Spleen (tissue), 11 donors: ENCODE results near the gene NF2. TPM values are rescaled to one million over a fixed set of nuclear protein-coding genes. Genes with fewer than 3 reads are reported as not detected.

Experiments
- DNase-seq: peaks from one replicate; pipeline ENCODE4 v3.0.0-alpha.2; 2020
- H3K27ac ChIP-seq, 8 donors: fragments of 200-600 bp; sonication (generic) in 7 of 8; 1 replicate in 4 of 8; 2 replicates in 4 of 8; pipeline versions ENCODE4 v1.5.0 to v1.8.0; 2016 to 2021; ENCODE audit warnings: inconsistent platforms in 4 of 8, mild to moderate bottlenecking in 4 of 8, moderate library complexity in 1 of 8
- H3K27me3 ChIP-seq, 7 donors: fragments of 200-600 bp; sonication (generic) in 6 of 7; replicated peaks in 1 of 7; 1 replicate in 4 of 7; 2 replicates in 3 of 7; pipeline versions ENCODE4 v1.5.0 to v1.8.0; 2016 to 2021; ENCODE audit warnings: inconsistent platforms in 3 of 7, mild to moderate bottlenecking in 1 of 7
- H3K36me3 ChIP-seq, 6 donors: fragments of 200-600 bp; sonication (generic) in 5 of 6; 1 replicate in 4 of 6; 2 replicates in 2 of 6; pipeline versions ENCODE4 v1.5.0 to v1.8.0; 2016 to 2021; ENCODE audit warnings: inconsistent platforms in 2 of 6
- H3K4me1 ChIP-seq, 6 donors: fragments of 200-600 bp; sonication (generic) in 5 of 6; 1 replicate in 3 of 6; 2 replicates in 3 of 6; pipeline versions ENCODE4 v1.5.0 to v1.8.0; 2016 to 2021; ENCODE audit warnings: inconsistent platforms in 3 of 6
- H3K4me3 ChIP-seq, 8 donors: fragments of 200-600 bp; sonication (generic) in 7 of 8; 1 replicate in 4 of 8; 2 replicates in 4 of 8; pipeline versions ENCODE4 v1.5.0 to v1.8.0; 2016 to 2021; ENCODE audit warnings: inconsistent platforms in 4 of 8, mild to moderate bottlenecking in 4 of 8, moderate library complexity in 2 of 8
- H3K9me3 ChIP-seq, 8 donors: fragments of 200-600 bp; sonication (generic) in 7 of 8; 1 replicate in 4 of 8; 2 replicates in 4 of 8; pipeline versions ENCODE4 v1.5.0 to v1.8.0; 2016 to 2021; ENCODE audit warnings: inconsistent platforms in 4 of 8
- CTCF ChIP-seq, 11 experiments: fragments of 200-600 bp in 7 of 11; fragments of 450-650 bp in 4 of 11; sonication (generic) in 4 of 11; IDR thresholded peaks in 8 of 11; conservative IDR thresholded peaks in 3 of 11; 1 replicate in 7 of 11; 2 replicates in 4 of 11; pipeline versions ENCODE4 v1.4.0 to v1.8.0; 2016 to 2021; ENCODE audit warnings: antibody characterized with exemption in 11 of 11, inconsistent platforms in 4 of 11, mild to moderate bottlenecking in 1 of 11
- POLR2A ChIP-seq, 3 donors: fragments of 450-650 bp; IDR thresholded peaks; one replicate each; pipeline ENCODE4 v1.5.1; 2017; ENCODE audit warnings: antibody characterized with exemption in 3 of 3, mild to moderate bottlenecking in 1 of 3
- POLR2AphosphoS5 ChIP-seq, 3 donors: sonication (generic); formaldehyde crosslinking; IDR thresholded peaks; one replicate each; pipeline ENCODE4 v1.5.1; 2017; ENCODE audit warnings: antibody characterized with exemption in 3 of 3
- WGBS, 5 donors: extraction: QIAGEN DNeasy Blood & Tissue Kit in 3 of 5; methylation state at CpG; one replicate each; pipeline versions ENCODE4 v1.1.5 to v1.1.7; 2013 to 2018; 5-methylcytosine and 5-hydroxymethylcytosine counted together
- intact Hi-C: fragments of 100-400 bp; cut with DNase I; formaldehyde crosslinking; loops from one replicate; pipeline ENCODE4 v1.15.0; 2023; ENCODE audit warnings: low total_unique reads
- polyA plus RNA-seq, 3 donors: library from polyadenylated mRNA; stranded (reverse); fragments of 200-250 nt; gene quantifications; one replicate each; pipeline ENCODE4 v1.2.1, GENCODE V29; 2013
- total RNA-seq, 7 donors: library from RNA; depleted of rRNA in 3 of 7; stranded (reverse); fragments of >200 nt in 3 of 7; fragmentation: NEBNext Ultra II Directional in 4 of 7; extraction: Animal tissue kit (Norgen Biotek cat#: 25700) in 4 of 7; gene quantifications; one replicate each; pipeline versions ENCODE4 v1.1.0 to v1.2.1, GENCODE V29; 2016 to 2021
- donor health status: healthy with polysubstance abuse.
- donor health status: DM: no; HTN: no; CAD: no; lungs with moderate emphysema.
- donor health status: DM: no; HTN: no; CAD: no.
- donor health status: Bipolar disorder and iron deficiency.
- donor health status: healthy.
- donor health status: DM: no; HTN: no; CAD: no.
- donor health status: DM: yes; HTN: yes; CAD: no.

NF2 gene
- total and polyA plus RNA-seq, 10 donors, result 3.9 to 42.9 (median 31.4) TPM

- no peak for DNase-seq
- TF ChIP-seq POLR2A (IDR thresholded peaks at IDR 0.05), result no peak
- TF ChIP-seq CTCF (IDR thresholded peaks at IDR 0.05 in 8 of 11, conservative IDR thresholded peaks at IDR 0.05 in 3 of 11), result no peak
- no peak for TF ChIP-seq POLR2AphosphoS5 (IDR thresholded peaks at IDR 0.05)
- 81 to 88% (median 85%) methylated on average over 7 of the region's 7 CpGs for WGBS, 5 donors
- Histone ChIP-seq H3K27ac (no peak overlapping the region), H3K36me3 (peaks cover 0 to 71% (median 14%) of the 10 kb centered on the region in 6 donors), H3K4me3 (no peak overlapping the region), H3K9me3 (no peaks in the 10 kb centered on the region), H3K27me3 (no peaks in the 10 kb centered on the region), H3K4me1 (peaks cover 0 to 25% (median 7%) of the 10 kb centered on the region in 6 donors)
- intact Hi-C loops, result no loop called here
Measured at GRCh38 chr22:29654882-29655281, 51.4 kb downstream of the NF2 start.

GRCh38 chr22:29658176-29658575, 54.7 kb downstream of the NF2 start:
- Histone ChIP-seq H3K27ac (no peak overlapping the region), H3K4me3 (no peak overlapping the region), H3K4me1 (peaks cover 0 to 25% (median 7%) of the 10 kb centered on the region in 6 donors), H3K9me3 (no peaks in the 10 kb centered on the region), H3K36me3 (peaks cover 0 to 98% (median 40%) of the 10 kb centered on the region in 6 donors), H3K27me3 (no peaks in the 10 kb centered on the region)
- WGBS, 5 donors, result 33 to 53% (median 49%) methylated on average over 4 of the region's 4 CpGs
- intact Hi-C loops, result no loop called here
- TF ChIP-seq POLR2AphosphoS5 (IDR thresholded peaks at IDR 0.05), result no peak
- TF ChIP-seq POLR2A (IDR thresholded peaks at IDR 0.05), result no peak
- TF ChIP-seq CTCF (IDR thresholded peaks at IDR 0.05 in 8 of 11, conservative IDR thresholded peaks at IDR 0.05 in 3 of 11), result no peak
- DNase-seq, result no peak

- WGBS, 5 donors, result 76 to 93% (median 83%) methylated on average over 11 of the region's 11 CpGs
- intact Hi-C loops, result no loop called here
- H3K27ac ChIP-seq, result no peak overlapping the region
- TF ChIP-seq POLR2A (IDR thresholded peaks at IDR 0.05), result no peak
- no peak for TF ChIP-seq POLR2AphosphoS5 (IDR thresholded peaks at IDR 0.05)
- TF ChIP-seq CTCF (IDR thresholded peaks at IDR 0.05 in 8 of 11, conservative IDR thresholded peaks at IDR 0.05 in 3 of 11), result no peak
- H3K9me3 ChIP-seq, result no peaks in the 10 kb centered on the region
- H3K27me3 ChIP-seq, result no peaks in the 10 kb centered on the region
- peaks cover 0 to 25% (median 7%) of the 10 kb centered on the region in 6 donors for H3K4me1 ChIP-seq
- no peak for DNase-seq
- H3K4me3 ChIP-seq, result no peak overlapping the region
- peaks cover 0 to 100% (median 55%) of the 10 kb centered on the region in 6 donors for H3K36me3 ChIP-seq
Measured at GRCh38 chr22:29660021-29660420, 56.6 kb downstream of the NF2 start.

- Histone ChIP-seq H3K4me1 (peaks cover 0 to 25% (median 7%) of the 10 kb centered on the region in 6 donors), H3K27ac (no peak overlapping the region), H3K9me3 (no peaks in the 10 kb centered on the region), H3K27me3 (no peaks in the 10 kb centered on the region), H3K36me3 (peaks cover 0 to 100% (median 63%) of the 10 kb centered on the region in 6 donors), H3K4me3 (no peak overlapping the region)
- no peak for TF ChIP-seq POLR2A (IDR thresholded peaks at IDR 0.05)
- no peak for TF ChIP-seq CTCF (IDR thresholded peaks at IDR 0.05 in 8 of 11, conservative IDR thresholded peaks at IDR 0.05 in 3 of 11)
- no peak for TF ChIP-seq POLR2AphosphoS5 (IDR thresholded peaks at IDR 0.05)
- WGBS, 5 donors, result 88 to 96% (median 93%) methylated on average over 2 of the region's 2 CpGs
- intact Hi-C loops, result no loop called here
- DNase-seq, result no peak
Measured at GRCh38 chr22:29661336-29661735, 57.9 kb downstream of the NF2 start.
